Neural cell (in vitro differentiated cells): ENCODE measurements around the gene ISOC2. TPM values are rescaled to one million over a fixed set of nuclear protein-coding genes. Genes with fewer than 3 reads are reported as not detected.

Experiments used
- H2AFZ ChIP-seq: fragments of 200-600, 300-800 bp; sonication (generic), shearing (Covaris generic); 2 replicates; pipeline ENCODE4 v1.6.0; 2014; ENCODE audit warnings: low read depth, mild to moderate bottlenecking, antibody characterized with exemption, low read length, moderate library complexity
- H3F3A ChIP-seq: fragments of 200-600 bp; shearing (Covaris generic); 2 replicates; pipeline ENCODE4 v1.6.1; 2016; ENCODE audit warnings: mild to moderate bottlenecking, moderate library complexity, mixed read lengths, antibody characterized with exemption, low read length; ENCODE audit not compliant: insufficient read depth, poor library complexity, severe bottlenecking
- H3K27ac ChIP-seq: fragments of 200-600, 300-800 bp; sonication (generic), shearing (Covaris generic); 2 replicates; pipeline ENCODE4 v1.5.1; 2014; ENCODE audit warnings: mild to moderate bottlenecking, low read length, moderate library complexity
- H3K27me3 ChIP-seq: fragments of 300-800, 200-600 bp; sonication (generic), shearing (Covaris generic); 2 replicates; pipeline ENCODE4 v1.6.0; 2014; ENCODE audit warnings: mild to moderate bottlenecking, low read depth, low read length, moderate library complexity; ENCODE audit not compliant: insufficient read depth
- H3K36me3 ChIP-seq: fragments of 300-800, 200-600 bp; sonication (generic), shearing (Covaris generic); 2 replicates; pipeline ENCODE4 v1.5.1; 2014; ENCODE audit warnings: mild to moderate bottlenecking, antibody characterized with exemption, low read length, moderate library complexity; ENCODE audit not compliant: insufficient read depth
- H3K4me2 ChIP-seq: fragments of 300-800, 200-600 bp; sonication (generic), shearing (Covaris generic); 2 replicates; pipeline ENCODE4 v1.6.0; 2014; ENCODE audit warnings: mild to moderate bottlenecking, low read length
- H3K4me3 ChIP-seq: fragments of 300-800, 200-600 bp; sonication (generic), shearing (Covaris generic); 2 replicates; pipeline ENCODE4 v1.5.1; 2014; ENCODE audit warnings: mild to moderate bottlenecking, low read length, moderate library complexity
- H3K79me2 ChIP-seq: fragments of 200-600 bp; shearing (Covaris generic); replicated peaks from 2 replicates; pipeline ENCODE4 v1.6.0; 2014; ENCODE audit warnings: mild to moderate bottlenecking, low read length, moderate library complexity; ENCODE audit not compliant: insufficient read depth
- H3K9ac ChIP-seq: fragments of 300-800, 200-600 bp; sonication (generic), shearing (Covaris generic); 2 replicates; pipeline ENCODE4 v1.6.1; 2016; ENCODE audit warnings: mild to moderate bottlenecking, low read length, mixed read lengths
- H3K9me2 ChIP-seq: fragments of 200-600 bp; shearing (Covaris generic); 2 replicates; pipeline ENCODE4 v1.6.1; 2016; ENCODE audit warnings: mild to moderate bottlenecking, low read length, mixed read lengths; ENCODE audit not compliant: insufficient read depth
- H3K9me3 ChIP-seq: fragments of 200-600, 300-800 bp; sonication (generic), shearing (Covaris generic); 2 replicates; pipeline ENCODE4 v1.6.1; 2016; ENCODE audit warnings: mild to moderate bottlenecking, mixed run types, low read length, moderate library complexity, mixed read lengths
- H4K20me1 ChIP-seq: fragments of 200-600 bp; shearing (Covaris generic); 2 replicates; pipeline ENCODE4 v1.6.1; 2016; ENCODE audit warnings: mild to moderate bottlenecking, mixed run types; ENCODE audit not compliant: insufficient read depth
- CTCF ChIP-seq: fragments of 450-650 bp; IDR thresholded peaks from 2 replicates; pipeline ENCODE4 v1.5.1; 2014; ENCODE audit warnings: antibody characterized with exemption, mild to moderate bottlenecking, moderate library complexity; ENCODE audit not compliant: poor library complexity, severe bottlenecking
- EP300 ChIP-seq: fragments of 450-650 bp; conservative IDR thresholded peaks from 2 replicates; pipeline ENCODE4 v1.6.1; 2014; ENCODE audit warnings: antibody characterized with exemption, mild to moderate bottlenecking, moderate library complexity; ENCODE audit not compliant: poor library complexity, severe bottlenecking
- EZH2 ChIP-seq: fragments of 200-600, 300-800 bp; shearing (Covaris generic), sonication (generic); IDR thresholded peaks from 2 replicates; pipeline ENCODE4 v1.6.1; 2014; ENCODE audit warnings: antibody characterized with exemption, low read length, borderline replicate concordance, mild to moderate bottlenecking; ENCODE audit not compliant: insufficient read depth, poor library complexity, severe bottlenecking
- MXI1 ChIP-seq: fragments of 450-650 bp; conservative IDR thresholded peaks from 2 replicates; pipeline ENCODE4 v1.6.1; 2014; ENCODE audit warnings: antibody characterized with exemption, mild to moderate bottlenecking; ENCODE audit not compliant: poor library complexity, severe bottlenecking
- POLR2AphosphoS5 ChIP-seq: IDR thresholded peaks from 2 replicates; pipeline ENCODE4 v1.6.1; 2012
- RAD21 ChIP-seq: fragments of 450-650 bp; conservative IDR thresholded peaks from 2 replicates; pipeline ENCODE4 v1.6.1; 2014; ENCODE audit warnings: antibody characterized with exemption, mild to moderate bottlenecking, moderate library complexity
- SMC3 ChIP-seq: fragments of 450-650 bp; conservative IDR thresholded peaks from 2 replicates; pipeline ENCODE4 v1.6.1; 2014; ENCODE audit warnings: antibody characterized with exemption, mild to moderate bottlenecking, moderate library complexity; ENCODE audit not compliant: poor library complexity
- TAF1 ChIP-seq: IDR thresholded peaks from 2 replicates; pipeline ENCODE4 v1.6.1; 2012; ENCODE audit warnings: low read depth
- polyA plus RNA-seq: library from polyadenylated mRNA; depleted of rRNA; stranded (reverse); fragments of >200 nt; gene quantifications from 2 replicates; pipeline ENCODE4 v1.2.3, GENCODE V29; 2014
- TF ChIP-seq, protein P1 (sequence below): IDR thresholded peaks from 2 replicates; pipeline ENCODE4 v1.6.1; 2012; ENCODE audit warnings: borderline replicate concordance

Gene ISOC2
- polyA plus RNA-seq, 1 donor from 2014 or later: 48.1 TPM

DNA sequence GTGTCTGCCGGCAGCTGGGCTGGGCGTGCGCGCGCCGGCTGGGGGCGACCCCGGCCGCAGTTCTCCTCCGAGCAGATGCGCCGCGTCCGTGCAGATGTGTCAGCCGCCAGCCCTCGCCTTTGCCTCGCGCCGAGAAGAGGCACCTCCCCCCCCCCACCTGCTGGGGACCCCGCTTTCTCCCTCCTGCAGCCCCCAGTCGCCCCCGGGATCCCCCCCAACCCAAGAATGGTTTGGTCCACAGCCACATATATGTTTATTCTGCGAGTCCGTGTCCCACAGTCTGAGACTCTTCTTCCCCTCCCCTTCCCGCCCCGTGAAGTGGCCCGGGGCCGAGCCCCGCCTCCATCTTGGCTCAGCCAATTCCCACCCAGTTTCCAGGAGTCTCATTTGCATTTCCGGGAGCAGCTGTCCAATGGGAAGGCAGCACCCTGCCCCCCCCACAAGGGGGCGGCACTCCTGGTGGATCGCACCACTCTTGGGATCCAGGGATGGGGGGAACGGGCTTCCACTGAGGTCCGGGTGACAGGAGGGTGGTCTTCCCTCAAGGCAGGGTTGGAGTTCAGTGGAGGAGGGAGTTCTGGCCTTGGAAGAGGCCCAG, 8.6 kb downstream of the ISOC2 start:
- Histone ChIP-seq H4K20me1 (no peaks in the 10 kb centered on the region), H2AFZ (no peak overlapping the region), H3F3A (no peaks in the 10 kb centered on the region), H3K36me3 (no peaks in the 10 kb centered on the region), H3K9ac (peak overlapping the region; percentile 93), H3K9me2 (no peaks in the 10 kb centered on the region), H3K79me2 (no peaks in the 10 kb centered on the region), H3K4me2 (no peak overlapping the region), H3K4me3 (peak overlapping the region; percentile 99), H3K27ac (peak overlapping the region; percentile 81), H3K27me3 (peaks cover 3% of the 10 kb centered on the region), H3K9me3 (no peaks in the 10 kb centered on the region)
- peak; percentile 39 for TF ChIP-seq RAD21
- peak; percentile 11 for TF ChIP-seq CTCF
- no peak for TF ChIP-seq EP300
- TF ChIP-seq MXI1: peak; percentile 23

DNA sequence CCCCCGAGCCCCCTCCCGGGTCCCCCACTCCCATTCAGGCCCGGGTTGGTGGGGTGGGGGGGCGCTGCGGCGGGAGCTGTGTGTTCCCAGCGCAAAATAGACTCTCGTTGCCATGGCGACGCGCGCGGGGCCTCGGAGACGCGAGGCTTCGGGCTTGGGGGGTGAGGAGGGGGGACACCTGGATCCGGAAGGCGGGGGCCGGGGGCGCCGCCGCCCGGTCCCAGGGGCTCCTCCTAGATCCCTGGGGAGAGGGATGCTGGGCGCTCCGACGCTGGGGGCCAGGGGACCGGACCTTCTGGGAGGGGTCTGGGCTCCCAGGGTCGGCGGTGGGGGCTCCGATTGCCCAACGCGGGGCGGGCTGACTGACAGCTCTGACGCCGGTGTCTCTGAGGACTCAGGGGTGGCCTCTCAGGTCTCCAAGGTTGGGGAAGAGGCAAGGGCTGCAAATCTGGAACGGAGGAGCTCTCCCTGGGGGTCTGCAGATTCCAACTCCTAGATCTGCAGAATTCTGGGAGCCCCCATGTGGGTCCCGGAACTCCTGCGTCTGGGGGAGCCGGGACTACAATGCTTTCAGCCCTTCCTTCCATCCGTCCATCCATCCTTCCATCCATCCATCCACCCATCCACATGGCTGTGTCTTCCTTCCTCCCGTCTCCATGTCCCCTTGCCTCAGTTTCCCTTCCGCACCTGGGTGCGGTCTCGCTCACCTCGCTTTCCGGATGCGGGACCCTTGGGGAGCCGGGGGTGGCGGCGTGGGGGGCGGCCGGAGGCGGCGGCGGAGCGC, 9.3 kb downstream of the ISOC2 start:
- H3K27ac ChIP-seq: peak overlapping the region; percentile 81
- no peaks in the 10 kb centered on the region for H3K9me3 ChIP-seq
- H3F3A ChIP-seq: no peaks in the 10 kb centered on the region
- H3K27me3 ChIP-seq: peaks cover 3% of the 10 kb centered on the region
- H2AFZ ChIP-seq: no peak overlapping the region
- no peaks in the 10 kb centered on the region for H3K36me3 ChIP-seq
- peak overlapping the region; percentile 86 for H3K4me2 ChIP-seq
- H3K9ac ChIP-seq: peak overlapping the region; percentile 93
- no peaks in the 10 kb centered on the region for H4K20me1 ChIP-seq
- H3K9me2 ChIP-seq: no peaks in the 10 kb centered on the region
- no peaks in the 10 kb centered on the region for H3K79me2 ChIP-seq
- peak; percentile 15 for TF ChIP-seq TAF1
- no peak for TF ChIP-seq CTCF
- no peak for TF ChIP-seq POLR2AphosphoS5
- no peak for TF ChIP-seq EZH2
- TF ChIP-seq EP300: no peak
- no peak for TF ChIP-seq RAD21
- TF ChIP-seq MXI1: peak; percentile 90
- TF ChIP-seq, protein P1, sequence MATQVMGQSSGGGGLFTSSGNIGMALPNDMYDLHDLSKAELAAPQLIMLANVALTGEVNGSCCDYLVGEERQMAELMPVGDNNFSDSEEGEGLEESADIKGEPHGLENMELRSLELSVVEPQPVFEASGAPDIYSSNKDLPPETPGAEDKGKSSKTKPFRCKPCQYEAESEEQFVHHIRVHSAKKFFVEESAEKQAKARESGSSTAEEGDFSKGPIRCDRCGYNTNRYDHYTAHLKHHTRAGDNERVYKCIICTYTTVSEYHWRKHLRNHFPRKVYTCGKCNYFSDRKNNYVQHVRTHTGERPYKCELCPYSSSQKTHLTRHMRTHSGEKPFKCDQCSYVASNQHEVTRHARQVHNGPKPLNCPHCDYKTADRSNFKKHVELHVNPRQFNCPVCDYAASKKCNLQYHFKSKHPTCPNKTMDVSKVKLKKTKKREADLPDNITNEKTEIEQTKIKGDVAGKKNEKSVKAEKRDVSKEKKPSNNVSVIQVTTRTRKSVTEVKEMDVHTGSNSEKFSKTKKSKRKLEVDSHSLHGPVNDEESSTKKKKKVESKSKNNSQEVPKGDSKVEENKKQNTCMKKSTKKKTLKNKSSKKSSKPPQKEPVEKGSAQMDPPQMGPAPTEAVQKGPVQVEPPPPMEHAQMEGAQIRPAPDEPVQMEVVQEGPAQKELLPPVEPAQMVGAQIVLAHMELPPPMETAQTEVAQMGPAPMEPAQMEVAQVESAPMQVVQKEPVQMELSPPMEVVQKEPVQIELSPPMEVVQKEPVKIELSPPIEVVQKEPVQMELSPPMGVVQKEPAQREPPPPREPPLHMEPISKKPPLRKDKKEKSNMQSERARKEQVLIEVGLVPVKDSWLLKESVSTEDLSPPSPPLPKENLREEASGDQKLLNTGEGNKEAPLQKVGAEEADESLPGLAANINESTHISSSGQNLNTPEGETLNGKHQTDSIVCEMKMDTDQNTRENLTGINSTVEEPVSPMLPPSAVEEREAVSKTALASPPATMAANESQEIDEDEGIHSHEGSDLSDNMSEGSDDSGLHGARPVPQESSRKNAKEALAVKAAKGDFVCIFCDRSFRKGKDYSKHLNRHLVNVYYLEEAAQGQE: no peak
- TF ChIP-seq SMC3: peak; percentile 30
- H3K4me3 ChIP-seq: peak overlapping the region; percentile 99
